HG03196 (cell line): ENCODE measurements around the gene OR8D1.

Source experiments
- ATAC-seq: cut with Tn5 transposase; IDR thresholded peaks from one replicate; pipeline ENCODE4 v1.9.1; 2021; ENCODE audit not compliant: unreplicated experiment

OR8D1 gene

DNA sequence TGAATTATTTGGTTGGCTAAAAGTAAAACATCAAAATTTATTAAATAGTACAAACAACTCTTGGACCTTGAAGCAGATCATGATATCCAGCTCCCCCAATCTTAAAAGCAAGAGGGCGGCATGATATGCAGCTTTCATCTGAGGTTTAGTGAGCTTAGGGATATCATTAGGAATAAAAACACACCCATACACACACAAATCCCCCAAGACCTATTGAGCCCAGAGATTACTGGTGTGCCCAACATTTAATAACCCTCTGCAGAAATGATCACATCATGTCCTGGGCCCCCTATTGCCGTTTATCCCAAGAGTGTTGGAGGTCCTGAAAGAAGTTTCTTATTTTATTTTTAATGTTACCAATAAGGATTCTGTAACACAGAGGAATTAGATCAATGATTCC lies at the start of gene OR8D1:
Gene OR8D1, minus strand, starts transcription at position 101 of the 400 bp plus-strand sequence. CDS start 3,183 bp downstream, outside the sequence.
- no peak for ATAC-seq

DNA sequence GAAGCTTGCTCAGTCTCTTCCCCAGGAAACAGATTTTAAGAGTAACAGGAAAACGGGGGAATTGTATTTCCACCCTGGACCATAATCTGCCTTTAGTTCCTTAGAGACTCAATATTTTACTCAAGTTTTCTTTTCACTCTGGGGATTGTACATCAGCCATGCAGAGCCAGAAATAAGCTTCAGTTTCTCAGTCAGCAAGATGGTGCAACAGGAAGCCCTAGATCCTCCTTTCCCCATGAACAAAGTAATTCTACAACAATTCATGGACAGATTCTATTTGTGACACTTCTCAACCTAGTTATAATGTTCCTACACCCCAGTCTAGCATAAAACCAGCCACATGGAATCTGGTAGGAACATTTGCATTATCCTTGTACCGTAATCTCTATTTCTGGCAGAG lies 45.8 kb upstream of the OR8D1 start:
- ATAC-seq, result no peak

DNA sequence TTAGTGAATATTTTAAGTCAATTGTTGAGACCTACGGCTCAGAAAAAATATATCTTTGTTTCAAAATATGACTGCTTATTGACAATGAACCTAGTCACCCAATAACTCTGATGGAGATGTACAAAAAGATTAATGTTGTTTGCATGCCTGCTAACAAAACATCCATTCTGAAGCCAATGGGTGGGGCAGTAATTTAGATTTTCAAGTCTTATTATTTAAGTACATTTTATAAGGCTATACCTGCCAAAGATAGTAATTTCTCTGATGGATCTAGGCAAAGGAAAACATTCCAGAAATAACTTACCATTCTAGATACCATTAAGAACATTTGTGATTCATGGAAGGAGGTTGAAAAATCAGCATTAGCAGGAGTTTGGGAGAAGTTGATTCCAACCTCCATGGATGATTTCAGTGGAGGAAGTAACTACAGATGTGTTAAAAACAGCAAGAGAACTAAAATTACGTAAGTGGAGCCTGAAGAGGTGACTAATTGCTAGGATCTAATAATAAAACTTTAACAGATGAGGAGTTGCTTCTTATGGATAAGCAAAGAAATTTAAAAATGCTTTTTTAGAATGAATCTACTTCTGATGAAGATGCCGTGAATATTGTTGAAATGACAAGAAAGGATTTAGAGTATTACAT lies 32.7 kb upstream of the OR8D1 start:
- no peak for ATAC-seq

DNA sequence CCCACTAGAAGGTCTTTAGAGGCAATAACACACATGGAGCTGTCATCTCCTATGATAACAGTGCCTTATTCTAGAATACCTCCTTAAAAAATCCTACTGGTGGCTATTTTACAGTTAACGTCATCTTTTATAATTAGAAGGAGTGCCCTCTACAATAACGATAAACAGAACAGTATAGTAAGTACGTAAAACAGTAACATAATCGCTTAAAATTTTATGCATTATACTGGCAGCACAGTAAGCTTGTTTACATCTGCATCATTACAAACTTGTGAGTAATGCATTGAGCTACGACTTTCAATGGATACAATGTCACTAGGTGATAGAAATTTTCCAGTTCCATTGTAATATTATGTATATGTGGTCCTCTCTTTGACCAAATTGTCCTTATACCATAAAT lies 30.6 kb upstream of the OR8D1 start:
- no peak for ATAC-seq

DNA sequence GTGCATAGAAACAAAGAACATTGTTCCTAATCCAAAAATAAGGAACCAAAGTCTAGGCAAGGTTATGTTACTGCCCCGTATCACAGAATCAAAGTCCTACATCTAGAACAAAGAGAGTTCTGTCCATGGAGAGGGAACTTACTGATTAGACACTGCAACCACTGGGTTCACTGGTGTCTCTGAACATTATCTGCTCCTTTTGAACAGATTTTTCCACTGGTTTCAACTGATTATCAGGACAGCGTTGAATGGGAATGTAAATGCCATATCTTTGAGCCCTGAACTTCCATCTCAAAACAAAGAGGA lies 26.3 kb upstream of the OR8D1 start:
- no peak for ATAC-seq

DNA sequence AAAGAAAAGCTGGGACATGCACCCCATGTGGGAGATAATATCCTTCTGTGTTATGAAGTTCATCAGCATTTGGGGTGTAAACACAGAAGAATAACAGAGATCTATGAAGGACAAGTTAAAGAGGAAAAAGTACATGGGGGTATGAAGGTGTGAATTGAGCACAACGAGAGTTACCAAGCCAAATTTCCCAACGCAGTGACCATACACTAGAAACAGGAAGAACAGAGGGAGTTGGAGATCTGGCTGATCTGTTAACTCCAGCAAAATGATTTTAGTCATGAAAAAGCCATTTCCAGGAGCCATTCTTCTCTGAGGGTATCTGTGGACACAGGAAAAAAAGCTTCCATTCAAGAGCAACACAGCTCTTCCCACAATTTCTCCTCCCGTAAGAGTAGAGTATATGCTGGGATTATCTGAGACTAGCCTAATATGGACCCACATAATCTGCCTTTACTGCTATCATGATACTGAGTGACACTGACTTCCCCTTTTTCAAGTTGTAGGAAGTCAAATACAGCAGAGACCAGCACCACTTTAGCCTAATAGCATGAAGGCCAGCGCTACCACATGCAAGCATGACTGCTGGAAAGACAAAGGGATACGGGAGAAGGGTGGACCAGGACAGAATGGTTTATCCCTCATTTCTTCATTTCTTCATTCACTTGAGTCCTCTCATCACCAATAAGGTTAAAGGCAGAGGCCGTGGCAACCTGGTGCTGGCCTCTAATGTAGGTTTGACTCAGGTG lies 25.8 kb upstream of the OR8D1 start:
- ATAC-seq, result no peak

DNA sequence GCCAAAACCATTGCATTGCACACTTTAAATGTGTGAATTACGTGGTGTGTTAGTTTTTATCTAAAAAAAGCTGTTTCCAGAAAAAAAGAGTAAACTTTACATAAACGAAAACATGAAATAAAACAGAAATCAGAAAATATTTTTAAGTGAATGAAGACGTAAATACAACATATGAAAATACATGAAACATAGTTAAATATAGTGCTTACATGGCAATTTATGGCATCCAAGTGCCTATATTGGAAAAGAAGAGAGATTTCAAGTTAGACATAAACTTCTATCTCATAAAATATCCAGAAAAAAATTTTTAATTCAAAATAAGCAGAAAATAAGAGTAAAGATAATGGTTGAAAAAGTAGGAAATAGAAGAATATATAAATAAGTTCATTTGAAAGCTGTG lies 18.1 kb upstream of the OR8D1 start:
- ATAC-seq, result no peak

DNA sequence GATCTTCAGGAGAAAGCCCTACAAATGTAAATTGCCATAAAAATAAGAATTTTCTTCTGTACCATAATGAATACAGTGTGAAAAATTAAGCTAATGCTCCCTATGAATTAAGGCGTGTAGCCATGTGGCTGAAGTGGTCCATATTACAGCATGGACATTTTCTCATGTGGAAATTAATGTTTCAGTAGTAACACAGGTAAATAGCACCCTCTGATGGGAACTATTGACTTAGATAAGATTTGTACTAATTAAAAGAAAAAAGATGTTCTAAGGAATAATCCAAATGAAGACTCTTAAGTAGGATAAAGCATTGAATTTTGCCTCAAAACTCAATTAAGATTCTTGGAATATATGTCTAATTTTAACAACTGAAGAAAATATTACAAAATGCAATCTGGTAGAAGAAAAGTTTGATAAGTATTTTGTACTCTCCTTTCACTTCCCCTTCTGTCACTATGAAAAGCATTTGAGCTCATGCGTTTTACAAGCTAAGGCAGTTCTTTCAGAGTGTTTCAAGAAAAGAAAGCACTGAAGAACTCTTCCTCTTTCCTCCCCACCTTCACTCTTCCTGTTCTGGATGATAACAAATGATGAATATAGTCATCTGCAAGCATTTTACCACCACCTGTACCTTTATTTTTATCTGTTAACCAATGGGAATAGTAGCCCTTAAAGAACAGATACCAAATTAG lies 16.2 kb upstream of the OR8D1 start:
- peak; percentile 88 for ATAC-seq

DNA sequence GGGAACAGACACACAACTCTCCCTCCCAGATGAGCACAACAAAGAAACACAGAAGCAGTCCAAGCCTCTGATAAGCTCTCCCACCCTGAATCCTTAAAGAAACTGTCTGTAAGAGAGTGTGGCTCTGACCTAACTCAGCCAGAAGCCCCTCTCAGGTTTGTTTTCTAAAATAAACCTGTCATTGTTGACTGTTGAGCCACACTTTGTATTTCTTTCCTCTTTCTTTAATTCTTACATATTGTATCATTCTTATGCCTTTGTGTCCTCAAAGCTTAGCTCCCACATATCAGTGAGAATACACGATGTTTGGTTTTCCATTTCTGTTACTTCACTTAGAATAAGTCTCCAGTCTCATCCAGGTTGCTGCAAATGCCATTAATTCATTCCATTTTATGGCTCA lies 14.0 kb upstream of the OR8D1 start:
- no peak for ATAC-seq

DNA sequence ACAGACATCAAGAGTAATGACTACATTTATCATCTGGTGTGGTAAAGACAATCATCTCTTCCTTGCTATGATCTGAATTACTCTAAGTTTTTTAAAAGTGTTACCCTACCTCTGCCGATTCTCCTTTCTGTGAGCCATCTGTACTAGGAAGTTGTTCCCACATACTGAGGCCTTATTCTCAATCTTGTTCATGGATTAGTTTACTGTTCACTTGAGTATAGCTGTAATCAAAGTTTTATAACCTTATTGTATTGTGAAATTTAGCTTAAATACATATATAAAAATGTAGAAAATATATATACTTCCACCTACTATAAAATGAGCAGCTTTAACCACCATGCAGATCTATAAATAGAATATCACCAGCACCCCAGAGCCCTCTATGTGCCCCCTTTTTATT lies 8.6 kb upstream of the OR8D1 start:
- ATAC-seq, result no peak

DNA sequence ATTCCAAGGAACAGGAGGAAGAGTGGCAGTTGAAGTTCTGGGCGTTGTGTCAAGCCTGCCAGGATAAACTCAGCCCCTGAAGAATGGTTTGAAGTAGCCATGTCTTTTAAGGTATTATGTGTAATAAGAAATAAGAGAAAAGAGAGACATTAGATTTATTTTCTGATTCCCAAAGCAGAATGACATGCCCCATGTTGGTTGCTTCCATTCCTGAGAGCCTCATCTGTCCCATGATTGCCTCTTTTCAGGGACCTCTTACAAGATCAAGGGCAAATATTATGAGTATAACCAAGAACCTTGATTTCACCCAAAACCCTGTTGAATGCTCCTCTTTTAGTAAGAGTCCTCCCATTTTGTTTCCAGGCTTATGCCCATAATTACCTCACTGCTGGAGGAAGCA lies 6.3 kb upstream of the OR8D1 start, which contains the start of gene OR8D2:
Gene OR8D2, minus strand, starts transcription at position 101 of the 400 bp plus-strand sequence. Its CDS starts 0 bp downstream, at position 101.
- no peak for ATAC-seq

DNA sequence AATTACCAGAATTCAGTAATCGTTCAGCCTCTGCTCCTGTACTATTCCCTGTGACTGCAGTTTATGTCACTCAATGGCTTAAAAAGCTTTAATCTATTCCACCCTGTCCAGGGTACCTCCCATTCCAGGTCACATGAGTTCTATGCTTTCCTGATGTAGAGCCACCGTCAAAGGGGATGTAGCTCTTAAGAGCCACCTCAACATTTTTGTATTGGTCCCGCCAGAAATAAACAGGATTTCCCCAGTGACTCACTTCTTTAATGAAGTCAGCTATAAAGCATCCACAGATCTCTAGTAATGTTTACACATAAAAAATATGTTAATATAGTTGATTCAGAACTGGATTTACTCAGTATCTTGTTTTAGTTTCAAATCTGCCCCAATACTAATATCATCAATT lies 1.3 kb upstream of the OR8D1 start:
- no peak for ATAC-seq

DNA sequence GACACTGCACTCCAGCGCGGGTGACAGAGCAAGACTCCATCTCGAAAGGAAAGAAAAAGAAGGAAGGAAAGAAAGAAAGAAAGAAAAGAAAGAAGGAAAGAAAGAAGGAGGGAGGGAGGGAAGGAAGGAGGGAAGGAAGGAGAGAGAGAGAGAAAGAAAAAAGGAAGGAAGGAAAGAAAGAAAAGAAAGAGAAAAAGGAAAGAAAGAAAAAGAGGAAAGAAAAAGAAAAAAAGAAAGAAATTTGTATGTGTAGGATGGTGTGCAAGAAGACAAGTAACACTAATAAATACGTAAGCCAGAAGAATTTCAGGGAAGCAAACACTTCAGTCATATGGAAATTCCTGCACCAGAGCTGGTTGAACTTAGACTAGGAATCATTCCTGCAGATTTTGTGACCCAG lies 618 bp downstream of the OR8D1 start:
- ATAC-seq, result no peak

DNA sequence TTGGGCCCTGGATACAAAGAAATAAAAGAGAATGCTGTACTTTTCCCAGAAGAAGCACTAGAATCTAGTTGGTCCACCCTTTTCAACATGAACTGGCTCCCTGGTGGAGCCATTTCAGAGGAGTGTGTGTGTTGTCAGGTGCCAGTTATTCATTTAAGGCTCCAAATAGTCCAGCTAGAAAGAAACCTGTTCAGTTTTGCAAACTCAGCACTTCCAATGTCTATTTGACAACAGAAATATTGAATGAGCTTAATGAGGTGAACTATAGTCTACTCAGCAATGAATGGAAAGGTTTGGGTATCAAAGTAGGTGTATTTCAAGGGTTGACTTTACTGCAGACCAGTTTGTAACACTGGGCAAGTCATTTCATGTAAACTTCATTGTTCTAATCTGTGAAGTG lies 2.1 kb downstream of the OR8D1 start:
- no peak for ATAC-seq

DNA sequence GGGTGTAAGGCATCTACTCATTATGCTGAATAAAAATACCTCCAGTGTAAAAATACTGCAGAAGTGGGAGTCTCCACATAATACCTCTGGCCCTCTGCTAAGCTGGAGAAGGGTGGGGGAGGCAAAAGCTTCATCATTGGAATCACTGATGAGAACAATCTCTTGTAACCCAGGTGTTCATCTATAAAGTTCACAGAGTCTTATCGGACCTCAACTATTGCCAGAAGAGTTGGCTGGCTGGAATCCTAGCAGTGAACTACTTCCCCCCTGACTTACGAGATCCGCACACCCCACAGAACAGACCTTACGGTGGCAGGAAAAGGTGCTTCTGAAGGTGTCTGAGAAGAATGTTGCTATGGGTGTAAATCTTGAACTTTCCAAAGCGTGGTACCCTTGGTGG lies 2.5 kb downstream of the OR8D1 start:
- ATAC-seq, result no peak

DNA sequence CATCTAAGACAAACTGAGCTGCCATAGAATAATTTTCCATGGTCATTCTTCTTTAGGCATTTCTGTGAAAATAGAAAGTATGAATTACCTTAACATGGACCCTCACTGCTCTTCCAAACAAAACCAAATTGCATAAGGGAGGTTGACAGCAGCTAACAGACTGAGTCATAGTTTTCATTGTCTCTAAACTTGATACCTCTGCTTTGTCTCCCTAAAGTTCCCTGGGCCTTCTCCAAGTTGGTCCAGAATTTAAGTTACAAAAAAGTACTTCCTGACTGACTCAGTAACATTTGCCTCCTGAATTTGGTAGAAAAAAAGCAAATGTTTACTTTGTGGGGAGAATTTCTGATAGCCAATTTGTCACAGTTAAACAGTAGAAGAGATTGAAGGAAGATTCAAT lies 3.0 kb downstream of the OR8D1 start:
- ATAC-seq, result no peak

DNA sequence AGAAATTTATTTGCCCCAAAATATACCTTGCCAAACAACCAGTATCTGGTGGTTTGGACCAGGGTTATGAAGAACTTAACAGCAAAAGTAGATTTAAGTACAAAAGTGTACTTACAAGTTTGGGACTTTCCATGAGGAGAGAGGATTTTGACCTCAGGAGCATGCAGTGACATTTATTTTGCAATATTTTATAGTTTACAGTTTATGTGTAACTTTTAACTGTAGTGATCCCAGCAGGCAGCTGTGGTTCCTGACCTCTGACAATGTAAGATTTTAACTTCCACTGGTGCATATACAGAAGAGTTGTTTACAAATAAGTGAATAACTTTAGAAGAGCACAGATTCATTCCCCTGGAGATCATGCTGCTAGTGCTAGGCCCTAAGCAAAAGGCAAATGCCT lies 6.7 kb downstream of the OR8D1 start:
- ATAC-seq, result no peak

DNA sequence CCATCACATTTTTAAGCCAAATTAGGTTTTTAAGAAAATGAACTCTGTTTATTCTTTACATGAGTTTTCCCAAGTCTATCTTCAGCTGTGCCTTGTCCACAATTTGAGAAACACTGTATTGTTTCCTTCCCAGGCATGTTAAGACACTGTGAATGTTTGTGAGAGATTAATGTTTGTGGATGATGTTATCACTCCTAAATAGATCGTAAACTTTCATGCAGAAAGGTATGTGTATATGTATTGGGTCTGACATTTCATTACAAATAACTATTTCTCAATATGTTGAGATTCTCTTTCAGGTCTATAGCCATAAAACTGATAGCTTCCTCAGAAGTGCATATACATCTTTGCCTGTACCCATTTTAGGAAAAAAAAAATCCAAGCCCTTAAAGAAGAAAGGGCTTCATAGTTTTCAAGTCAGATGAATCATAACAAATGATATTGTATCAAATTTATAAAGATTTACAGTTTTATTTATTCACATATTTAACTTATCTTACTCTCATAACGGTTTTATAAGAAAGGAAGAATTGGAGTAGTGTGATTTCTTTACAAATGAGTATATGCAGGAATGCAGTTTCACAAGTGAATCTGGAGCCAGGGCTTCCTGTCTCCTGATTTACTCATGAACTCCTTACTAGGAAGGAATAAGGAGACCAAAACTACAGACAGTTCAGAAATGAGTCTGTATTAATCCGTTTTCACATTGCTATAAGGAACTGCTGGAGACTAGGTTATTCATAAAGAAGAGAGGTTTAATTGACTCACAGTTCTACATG lies 11.2 kb downstream of the OR8D1 start:
- ATAC-seq, result no peak

DNA sequence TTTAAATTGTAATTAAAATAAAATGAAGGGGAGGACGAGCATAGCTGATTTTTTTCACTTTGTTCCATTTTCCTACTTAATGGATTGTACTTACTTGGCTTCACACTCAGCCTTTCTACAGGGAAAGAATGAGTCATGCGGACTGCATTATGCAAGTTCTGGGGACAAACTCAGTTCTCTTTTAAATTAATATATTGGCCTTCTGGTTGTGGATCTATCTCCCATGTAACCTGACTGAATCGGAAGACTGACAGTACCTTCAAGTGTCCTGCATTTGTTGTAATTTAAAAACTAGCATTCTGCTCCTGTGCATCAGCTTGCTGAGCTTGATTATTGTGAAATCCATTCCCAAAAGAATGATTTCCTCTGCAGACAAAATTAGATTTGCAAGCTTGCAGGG lies 12.2 kb downstream of the OR8D1 start:
- no peak for ATAC-seq

DNA sequence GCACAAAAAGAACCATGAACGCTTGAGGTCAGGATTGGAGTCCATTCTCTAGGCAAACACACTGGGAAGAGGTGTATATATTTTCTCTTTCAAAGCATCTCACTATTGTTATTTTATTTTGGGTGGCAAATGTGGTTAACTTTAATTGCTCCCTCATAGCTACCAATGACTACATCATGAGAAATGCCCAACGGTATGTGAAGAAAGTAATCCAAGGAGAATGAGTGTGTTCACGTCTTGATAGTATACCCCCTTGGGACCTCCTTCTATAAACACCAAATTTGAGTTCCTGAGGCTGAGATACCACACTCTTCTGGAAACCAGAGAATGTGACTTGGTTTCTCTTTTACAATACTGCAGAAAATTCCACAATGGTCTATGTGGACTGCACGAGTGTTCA lies 15.8 kb downstream of the OR8D1 start:
- no peak for ATAC-seq

DNA sequence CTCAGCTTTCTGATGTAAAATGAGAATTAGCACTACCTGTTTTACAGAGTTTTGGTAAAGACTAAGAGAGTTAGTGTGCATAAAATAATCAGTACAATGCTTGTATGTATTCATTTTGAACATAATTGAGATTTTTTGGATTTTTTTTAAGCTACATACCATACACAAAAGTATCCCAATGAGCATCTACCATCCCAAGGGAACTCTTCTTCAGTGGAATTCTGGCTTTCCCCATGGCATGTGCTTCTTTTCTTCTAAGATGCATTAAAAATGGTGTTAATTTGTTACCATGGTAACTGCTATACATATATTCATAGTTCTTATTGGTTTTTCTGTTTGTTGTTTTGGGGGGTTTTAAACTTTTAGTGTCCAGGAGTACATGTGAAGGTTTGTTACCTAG lies 17.7 kb downstream of the OR8D1 start:
- ATAC-seq, result no peak

DNA sequence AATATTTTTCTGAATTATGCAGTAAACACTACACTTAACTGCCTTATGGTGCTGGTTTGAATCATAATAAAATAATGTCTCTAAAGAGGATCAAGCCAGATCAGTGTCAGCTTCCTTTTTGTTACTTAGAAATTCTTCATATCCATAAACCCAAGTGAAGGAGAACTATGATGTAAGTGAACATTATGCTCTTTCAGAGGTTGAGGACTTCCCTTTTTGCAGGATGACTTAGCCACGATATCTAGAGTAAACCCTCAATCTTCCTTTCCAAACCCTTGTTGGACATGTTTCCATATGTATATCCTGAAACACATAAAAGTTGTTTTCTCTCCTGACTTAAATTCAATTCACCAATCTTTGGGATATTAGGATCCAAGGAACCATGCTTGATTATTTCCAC lies 19.1 kb downstream of the OR8D1 start:
- no peak for ATAC-seq
